Measurements from ENCODE around the gene CD84.
"Not testable (repeated sequence)": the region's sequence is repeated elsewhere in the genome, so short reads cannot be mapped to it uniquely, and the experiment has no call there.

Gene CD84

GRCh38 chr1:160610569-160611242 is 31.4 kb upstream of the CD84 start:
- no peak for DNase-seq (ENCODE audit: low read depth)

GRCh38 chr1:160608941-160609340 is 29.6 kb upstream of the CD84 start:
- no peak for DNase-seq (ENCODE audit: low read depth)

GRCh38 chr1:160608514-160608913 is 29.2 kb upstream of the CD84 start:
- no peak for DNase-seq (ENCODE audit: low read depth)

GRCh38 chr1:160608057-160608456 is 28.8 kb upstream of the CD84 start:
- no peak for DNase-seq (ENCODE audit: low read depth)

GRCh38 chr1:160607672-160608032 is 28.4 kb upstream of the CD84 start:
- no peak for DNase-seq (ENCODE audit: low read depth)

GRCh38 chr1:160607011-160607671 is 27.8 kb upstream of the CD84 start:
- DNase-seq (ENCODE audit: low read depth) = no peak

GRCh38 chr1:160606611-160607010 is 27.3 kb upstream of the CD84 start:
- no peak for DNase-seq (ENCODE audit: low read depth)

GRCh38 chr1:160605792-160606479 is 26.6 kb upstream of the CD84 start:
- DNase-seq (ENCODE audit: low read depth) = no peak

- DNase-seq (ENCODE audit: low read depth) = no peak
These were observed 25.9 kb upstream of the CD84 start for GRCh38 chr1:160605205-160605604.

GRCh38 chr1:160597705-160598104 is 18.4 kb upstream of the CD84 start:
- no peak for DNase-seq (ENCODE audit: low read depth)

- no peak for DNase-seq (ENCODE audit: low read depth)
These were observed 17.8 kb upstream of the CD84 start for GRCh38 chr1:160597051-160597450.

GRCh38 chr1:160590488-160590887 is 11.2 kb upstream of the CD84 start:
- no peak for DNase-seq (ENCODE audit: low read depth)

GRCh38 chr1:160588468-160588867 is 9.2 kb upstream of the CD84 start:
- no peak for DNase-seq (ENCODE audit: low read depth)

GRCh38 chr1:160584784-160585183 is 5.5 kb upstream of the CD84 start:
- no peak for DNase-seq (ENCODE audit: low read depth)

- not testable (repeated sequence) for DNase-seq (ENCODE audit: low read depth)
These were observed 3.7 kb upstream of the CD84 start for GRCh38 chr1:160582976-160583375.

GRCh38 chr1:160581961-160582360 is 2.7 kb upstream of the CD84 start:
- no peak for DNase-seq (ENCODE audit: low read depth)

GRCh38 chr1:160580221-160580812 is 1.0 kb upstream of the CD84 start:
- DNase-seq (ENCODE audit: low read depth) = no peak

GRCh38 chr1:160578525-160579191 is 638 bp downstream of the CD84 start:
- no peak for DNase-seq (ENCODE audit: low read depth)

- DNase-seq (ENCODE audit: low read depth) = no peak
These were observed 1.1 kb downstream of the CD84 start for GRCh38 chr1:160578175-160578524.

GRCh38 chr1:160577671-160578070 is 1.6 kb downstream of the CD84 start:
- no peak for DNase-seq (ENCODE audit: low read depth)

GRCh38 chr1:160576884-160577283 is 2.4 kb downstream of the CD84 start:
- DNase-seq (ENCODE audit: low read depth) = no peak

- DNase-seq (ENCODE audit: low read depth) = no peak
These were observed 2.9 kb downstream of the CD84 start for GRCh38 chr1:160576390-160576789.
